ENCODE measurements around the gene GSTT4.

GRCh38 chr22:24027389-24027975, 22.2 kb upstream of the GSTT4 start:
- TF ChIP-seq YY1 (IDR thresholded peaks at IDR 0.05; ENCODE audit: insufficient read depth, insufficient read length), result no peak
- TF ChIP-seq ZNF274 (IDR thresholded peaks at IDR 0.05; ENCODE audit: low read depth, low read length), result no peak
- no peak for TF ChIP-seq SUZ12 (IDR thresholded peaks at IDR 0.05; ENCODE audit: extremely low read depth, insufficient read depth, insufficient read length)

Measured in NT2/D1 (cell line).